Measurements from ENCODE around the gene SLC16A9.

The SLC16A9 gene

DNA sequence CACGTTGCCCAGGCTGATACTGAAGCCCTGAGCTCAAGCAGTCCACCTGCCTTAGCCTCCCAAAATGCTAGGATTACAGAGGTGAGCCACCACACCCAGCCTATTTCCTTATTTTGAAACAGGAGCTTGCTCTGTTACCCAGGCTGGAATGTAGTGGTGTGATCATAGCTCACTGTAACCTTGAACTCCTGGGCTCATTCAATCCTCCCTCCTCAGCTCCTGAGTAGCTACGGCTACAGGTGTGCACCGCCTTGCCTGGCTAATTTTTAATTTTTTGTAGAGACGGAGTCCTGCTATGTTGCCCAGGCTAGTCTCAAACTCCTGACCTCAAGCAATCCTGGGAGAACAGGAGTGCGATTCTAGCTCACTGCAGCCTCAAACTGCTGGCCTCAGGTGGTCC, 31.9 kb upstream of the SLC16A9 start:
- no peak for ATAC-seq
- TF ChIP-seq CSRNP3 (CRISPR knock-in tag; IDR thresholded peaks at IDR 0.05) (no peak), ZC3H10 (CRISPR knock-in tag; IDR thresholded peaks at IDR 0.05) (no peak), ZNF70 (CRISPR knock-in tag; IDR thresholded peaks at IDR 0.05) (no peak), CREB5 (CRISPR knock-in tag; IDR thresholded peaks at IDR 0.05; ENCODE audit: low read depth) (no peak), ZFP3 (CRISPR knock-in tag; IDR thresholded peaks at IDR 0.05) (no peak), TCF4 (CRISPR knock-in tag; IDR thresholded peaks at IDR 0.05; ENCODE audit: borderline replicate concordance) (no peak), ESRRG (CRISPR knock-in tag; IDR thresholded peaks at IDR 0.05) (no peak), ZNF8 (CRISPR knock-in tag; IDR thresholded peaks at IDR 0.05) (no peak), ZFP30 (CRISPR knock-in tag; IDR thresholded peaks at IDR 0.05) (no peak), BACH2 (CRISPR knock-in tag; IDR thresholded peaks at IDR 0.05; ENCODE audit: borderline replicate concordance) (no peak), CSDC2 (CRISPR knock-in tag; IDR thresholded peaks at IDR 0.05) (no peak)

DNA sequence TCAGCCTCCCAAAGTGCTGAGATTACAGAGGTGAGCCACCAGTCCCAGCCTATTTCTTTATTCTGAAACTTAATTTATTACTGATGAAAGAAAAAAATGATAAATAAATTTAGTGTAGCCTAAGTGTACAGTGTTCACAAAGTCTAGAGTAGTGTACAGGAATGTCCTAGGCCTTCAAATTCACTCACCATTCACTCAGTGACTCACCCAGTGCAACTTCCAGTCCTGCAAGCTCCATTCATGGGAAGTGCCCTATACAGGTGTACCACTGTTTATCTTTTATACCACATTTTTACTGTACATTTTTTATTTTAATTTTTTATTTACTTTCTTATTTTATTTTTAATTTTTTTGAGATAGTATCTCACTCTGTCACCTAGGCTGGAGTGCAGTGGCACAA, 31.4 kb upstream of the SLC16A9 start:
- TF ChIP-seq ESRRG (CRISPR knock-in tag; IDR thresholded peaks at IDR 0.05) (no peak), ZC3H10 (CRISPR knock-in tag; IDR thresholded peaks at IDR 0.05) (no peak), TCF4 (CRISPR knock-in tag; IDR thresholded peaks at IDR 0.05; ENCODE audit: borderline replicate concordance) (no peak), ZFP3 (CRISPR knock-in tag; IDR thresholded peaks at IDR 0.05) (no peak), PPARA (CRISPR knock-in tag; IDR thresholded peaks at IDR 0.05; ENCODE audit: borderline replicate concordance) (no peak), OSR1 (CRISPR knock-in tag; IDR thresholded peaks at IDR 0.05) (no peak), ISL1 (CRISPR knock-in tag; IDR thresholded peaks at IDR 0.05) (no peak)

DNA sequence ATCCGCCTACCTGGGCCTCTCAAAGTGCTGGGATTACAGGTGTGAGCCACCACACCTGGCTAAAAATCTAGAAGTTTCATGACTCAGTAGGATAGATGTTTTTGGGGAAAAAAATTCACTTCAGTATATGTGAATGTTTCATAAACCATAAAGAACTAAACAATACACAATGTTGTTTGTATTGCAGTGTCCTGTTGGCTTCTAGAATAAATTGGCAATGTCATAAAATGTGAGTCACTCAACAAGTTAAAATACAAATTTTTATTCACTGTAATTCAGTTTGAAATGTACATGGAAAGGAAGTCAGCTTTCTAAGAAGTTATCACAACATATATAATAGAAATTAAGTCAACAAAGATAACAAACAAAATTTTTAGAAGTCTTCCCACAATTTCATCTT, 27.1 kb upstream of the SLC16A9 start:
- ATAC-seq: no peak
- TF ChIP-seq ISL1 (CRISPR knock-in tag; IDR thresholded peaks at IDR 0.05): no peak
- TF ChIP-seq ZNF70 (CRISPR knock-in tag; IDR thresholded peaks at IDR 0.05): no peak
- no peak for TF ChIP-seq ESRRG (CRISPR knock-in tag; IDR thresholded peaks at IDR 0.05)
- TF ChIP-seq ZNF565 (CRISPR knock-in tag; conservative IDR thresholded peaks at IDR 0.05; ENCODE audit: low read depth): no peak
- TF ChIP-seq ARNTL (CRISPR knock-in tag; IDR thresholded peaks at IDR 0.05; ENCODE audit: borderline replicate concordance, low read depth): no peak

More for the DNA sequence above, 31.4 kb upstream of the SLC16A9 start:
- ATAC-seq: no peak

GRCh38 chr10:59735296-59735695, 25.6 kb upstream of the SLC16A9 start:
- ATAC-seq: no peak
- TF ChIP-seq TSHZ2 (CRISPR knock-in tag; IDR thresholded peaks at IDR 0.05): no peak
- TF ChIP-seq ESRRG (CRISPR knock-in tag; IDR thresholded peaks at IDR 0.05): no peak
- no peak for TF ChIP-seq ZFP30 (CRISPR knock-in tag; IDR thresholded peaks at IDR 0.05)
- TF ChIP-seq ZNF8 (CRISPR knock-in tag; IDR thresholded peaks at IDR 0.05): no peak
- no peak for TF ChIP-seq RARB (CRISPR knock-in tag; IDR thresholded peaks at IDR 0.05)
- TF ChIP-seq SNAI2 (CRISPR knock-in tag; IDR thresholded peaks at IDR 0.05): no peak
- no peak for TF ChIP-seq TCF4 (CRISPR knock-in tag; IDR thresholded peaks at IDR 0.05; ENCODE audit: borderline replicate concordance)
- TF ChIP-seq CREB5 (CRISPR knock-in tag; IDR thresholded peaks at IDR 0.05; ENCODE audit: low read depth): no peak

DNA sequence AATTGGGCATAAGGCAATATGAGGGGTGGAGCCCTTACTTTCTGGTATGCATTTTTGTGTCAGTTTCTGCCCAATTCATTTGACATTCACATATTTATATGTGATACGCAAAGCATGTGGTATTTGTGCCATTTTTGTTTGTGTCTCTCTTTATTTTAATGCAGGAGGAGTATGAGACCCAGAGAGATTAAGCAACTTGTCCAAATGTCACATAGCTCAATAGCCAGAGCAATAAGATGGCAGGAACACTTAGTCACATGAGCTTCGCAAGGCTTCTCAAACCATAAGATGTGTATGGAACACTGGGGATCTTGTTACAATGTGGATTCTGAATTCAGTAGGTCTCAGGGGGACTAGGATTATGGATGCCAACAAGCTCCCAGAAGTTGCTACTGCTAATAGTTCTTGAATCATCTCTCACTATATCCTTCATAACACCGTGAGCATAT, 24.4 kb upstream of the SLC16A9 start:
- ATAC-seq: no peak
- TF ChIP-seq TOX (CRISPR knock-in tag; IDR thresholded peaks at IDR 0.05; ENCODE audit: borderline replicate concordance) (no peak), ZC3H10 (CRISPR knock-in tag; IDR thresholded peaks at IDR 0.05) (no peak), RARB (CRISPR knock-in tag; IDR thresholded peaks at IDR 0.05) (no peak), ZNF70 (CRISPR knock-in tag; IDR thresholded peaks at IDR 0.05) (no peak), CREB5 (CRISPR knock-in tag; IDR thresholded peaks at IDR 0.05; ENCODE audit: low read depth) (no peak), ZNF8 (CRISPR knock-in tag; IDR thresholded peaks at IDR 0.05) (no peak), SNAI2 (CRISPR knock-in tag; IDR thresholded peaks at IDR 0.05) (no peak), ESRRG (CRISPR knock-in tag; IDR thresholded peaks at IDR 0.05) (no peak), TCF4 (CRISPR knock-in tag; IDR thresholded peaks at IDR 0.05; ENCODE audit: borderline replicate concordance) (no peak), ZFP30 (CRISPR knock-in tag; IDR thresholded peaks at IDR 0.05) (no peak)
- TF ChIP-seq, protein P1, sequence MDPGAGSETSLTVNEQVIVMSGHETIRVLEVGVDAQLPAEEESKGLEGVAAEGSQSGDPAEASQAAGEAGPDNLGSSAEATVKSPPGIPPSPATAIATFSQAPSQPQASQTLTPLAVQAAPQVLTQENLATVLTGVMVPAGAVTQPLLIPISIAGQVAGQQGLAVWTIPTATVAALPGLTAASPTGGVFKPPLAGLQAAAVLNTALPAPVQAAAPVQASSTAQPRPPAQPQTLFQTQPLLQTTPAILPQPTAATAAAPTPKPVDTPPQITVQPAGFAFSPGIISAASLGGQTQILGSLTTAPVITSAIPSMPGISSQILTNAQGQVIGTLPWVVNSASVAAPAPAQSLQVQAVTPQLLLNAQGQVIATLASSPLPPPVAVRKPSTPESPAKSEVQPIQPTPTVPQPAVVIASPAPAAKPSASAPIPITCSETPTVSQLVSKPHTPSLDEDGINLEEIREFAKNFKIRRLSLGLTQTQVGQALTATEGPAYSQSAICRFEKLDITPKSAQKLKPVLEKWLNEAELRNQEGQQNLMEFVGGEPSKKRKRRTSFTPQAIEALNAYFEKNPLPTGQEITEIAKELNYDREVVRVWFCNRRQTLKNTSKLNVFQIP (CRISPR knock-in tag; IDR thresholded peaks at IDR 0.05; ENCODE audit: borderline replicate concordance, low read depth): no peak
- TF ChIP-seq, protein P2, sequence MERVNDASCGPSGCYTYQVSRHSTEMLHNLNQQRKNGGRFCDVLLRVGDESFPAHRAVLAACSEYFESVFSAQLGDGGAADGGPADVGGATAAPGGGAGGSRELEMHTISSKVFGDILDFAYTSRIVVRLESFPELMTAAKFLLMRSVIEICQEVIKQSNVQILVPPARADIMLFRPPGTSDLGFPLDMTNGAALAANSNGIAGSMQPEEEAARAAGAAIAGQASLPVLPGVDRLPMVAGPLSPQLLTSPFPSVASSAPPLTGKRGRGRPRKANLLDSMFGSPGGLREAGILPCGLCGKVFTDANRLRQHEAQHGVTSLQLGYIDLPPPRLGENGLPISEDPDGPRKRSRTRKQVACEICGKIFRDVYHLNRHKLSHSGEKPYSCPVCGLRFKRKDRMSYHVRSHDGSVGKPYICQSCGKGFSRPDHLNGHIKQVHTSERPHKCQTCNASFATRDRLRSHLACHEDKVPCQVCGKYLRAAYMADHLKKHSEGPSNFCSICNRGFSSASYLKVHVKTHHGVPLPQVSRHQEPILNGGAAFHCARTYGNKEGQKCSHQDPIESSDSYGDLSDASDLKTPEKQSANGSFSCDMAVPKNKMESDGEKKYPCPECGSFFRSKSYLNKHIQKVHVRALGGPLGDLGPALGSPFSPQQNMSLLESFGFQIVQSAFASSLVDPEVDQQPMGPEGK (CRISPR knock-in tag; IDR thresholded peaks at IDR 0.05; ENCODE audit: borderline replicate concordance): no peak
